NCI-H524 treated with DMSO at 0.1 percent for 48 hours (cell line): ENCODE data around the gene STOML1.
A peak's percentile ranks its signal among the peaks of the same experiment; 100 is the strongest.

Experiments used
- DNase-seq: peaks from one replicate; lab custom pipeline; 2025; lab: John Stamatoyannopoulos, UW

Gene STOML1

GRCh38 chr15:73991726-73992593 is at the start of gene STOML1:
Gene STOML1 (minus strand): TSS chr15:73992295. CDS start chr15:73992223, 72 bp downstream.
- DNase-seq = peak; percentile 70

GRCh38 chr15:74041311-74041756 is 49.2 kb upstream of the STOML1 start:
- DNase-seq = no peak

GRCh38 chr15:74040109-74040850 is 48.2 kb upstream of the STOML1 start:
- DNase-seq = no peak

GRCh38 chr15:74039656-74040010 is 47.5 kb upstream of the STOML1 start:
- DNase-seq = no peak

GRCh38 chr15:74038707-74039655 is 46.9 kb upstream of the STOML1 start:
- DNase-seq = peak; percentile 31

GRCh38 chr15:74037171-74038117 is 45.3 kb upstream of the STOML1 start:
- DNase-seq = no peak

GRCh38 chr15:74036271-74037170 is 44.4 kb upstream of the STOML1 start:
- no peak for DNase-seq

- DNase-seq = no peak
Measured at GRCh38 chr15:74035121-74036017, 43.3 kb upstream of the STOML1 start.

- DNase-seq = no peak
Measured at GRCh38 chr15:74034206-74034755, 42.2 kb upstream of the STOML1 start.

GRCh38 chr15:74032606-74033561 is 40.8 kb upstream of the STOML1 start:
- no peak for DNase-seq

- DNase-seq = no peak
Measured at GRCh38 chr15:74032046-74032445, 40.0 kb upstream of the STOML1 start.

- no peak for DNase-seq
Measured at GRCh38 chr15:74028646-74029045, 36.6 kb upstream of the STOML1 start.

GRCh38 chr15:74027688-74028087 is 35.6 kb upstream of the STOML1 start:
- no peak for DNase-seq

- no peak for DNase-seq
Measured at GRCh38 chr15:74025436-74025835, 33.3 kb upstream of the STOML1 start.

- no peak for DNase-seq
Measured at GRCh38 chr15:74024687-74025086, 32.6 kb upstream of the STOML1 start.

- no peak for DNase-seq
Measured at GRCh38 chr15:74022706-74023470, 30.8 kb upstream of the STOML1 start.
